NCI-H146 (cell line): ENCODE data around the gene ETAA1.
A peak's percentile ranks its signal among the peaks of the same experiment; 100 is the strongest.

Source experiments
- DNase-seq: peaks from one replicate; lab custom pipeline; 2025; lab: John Stamatoyannopoulos, UW

ETAA1 gene

DNA sequence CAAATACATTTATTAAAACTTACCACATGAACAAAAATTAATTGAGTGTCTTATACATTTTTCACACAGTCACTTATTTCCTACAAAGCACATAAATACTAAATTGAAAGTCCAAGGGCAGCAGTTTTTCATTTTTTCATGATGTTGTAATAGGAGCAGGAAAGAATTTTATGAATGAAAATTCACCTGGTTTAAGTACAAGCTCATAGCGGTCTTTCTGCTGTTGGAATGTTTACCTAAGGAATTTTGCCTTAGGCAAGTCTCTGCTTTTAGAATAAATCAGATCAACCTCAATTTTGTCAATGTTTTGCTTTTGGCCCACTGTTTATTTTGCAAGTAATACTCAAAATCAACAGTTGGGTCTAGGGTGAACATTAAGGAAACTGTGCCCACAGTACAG is 40.0 kb downstream of the ETAA1 start:
- DNase-seq = peak; percentile 44

- DNase-seq = no peak
Observed at GRCh38 chr2:67438337-67438736, 41.2 kb downstream of the ETAA1 start.

- DNase-seq = peak; percentile 5
Observed at GRCh38 chr2:67445652-67446268, 48.6 kb downstream of the ETAA1 start.

DNA sequence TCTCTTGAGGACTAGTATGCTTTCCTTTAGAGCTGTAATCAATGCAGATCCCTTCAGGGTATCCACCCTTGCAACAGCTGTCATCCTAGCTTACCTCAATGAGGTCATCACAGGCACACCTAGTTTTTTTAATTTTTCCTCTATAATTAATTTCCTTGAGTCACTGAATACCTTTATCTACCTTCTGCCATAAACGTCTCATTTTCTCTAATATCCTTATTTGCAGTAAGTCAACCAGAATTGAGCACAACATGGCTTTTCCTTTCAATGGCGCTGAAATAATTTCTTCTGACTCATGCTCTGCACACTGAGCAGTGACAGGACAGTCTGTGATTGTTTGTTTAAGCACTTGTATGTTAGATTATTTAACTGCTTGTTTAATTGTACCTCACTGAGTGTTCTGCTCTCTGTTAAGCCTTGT is 49.4 kb downstream of the ETAA1 start:
- peak; percentile 92 for DNase-seq

DNA sequence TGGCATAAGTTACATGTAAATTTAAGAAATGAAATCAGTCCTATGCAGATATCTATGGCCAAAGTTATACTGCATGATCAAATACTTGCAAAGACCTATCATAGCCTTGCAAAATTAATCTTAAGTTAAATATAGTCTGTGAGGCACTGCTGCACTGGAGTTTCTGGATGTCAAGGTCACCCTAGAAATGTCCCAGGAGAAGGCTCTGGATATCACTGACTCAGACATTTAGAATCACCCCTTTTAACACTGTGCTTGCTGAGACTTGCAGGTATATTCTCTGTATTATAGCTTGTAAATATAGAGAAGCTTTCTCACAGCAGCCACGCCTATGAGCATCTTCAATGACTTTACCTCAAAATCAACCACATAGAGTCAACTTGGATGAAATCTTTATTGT is 51.5 kb downstream of the ETAA1 start:
- DNase-seq = no peak

DNA sequence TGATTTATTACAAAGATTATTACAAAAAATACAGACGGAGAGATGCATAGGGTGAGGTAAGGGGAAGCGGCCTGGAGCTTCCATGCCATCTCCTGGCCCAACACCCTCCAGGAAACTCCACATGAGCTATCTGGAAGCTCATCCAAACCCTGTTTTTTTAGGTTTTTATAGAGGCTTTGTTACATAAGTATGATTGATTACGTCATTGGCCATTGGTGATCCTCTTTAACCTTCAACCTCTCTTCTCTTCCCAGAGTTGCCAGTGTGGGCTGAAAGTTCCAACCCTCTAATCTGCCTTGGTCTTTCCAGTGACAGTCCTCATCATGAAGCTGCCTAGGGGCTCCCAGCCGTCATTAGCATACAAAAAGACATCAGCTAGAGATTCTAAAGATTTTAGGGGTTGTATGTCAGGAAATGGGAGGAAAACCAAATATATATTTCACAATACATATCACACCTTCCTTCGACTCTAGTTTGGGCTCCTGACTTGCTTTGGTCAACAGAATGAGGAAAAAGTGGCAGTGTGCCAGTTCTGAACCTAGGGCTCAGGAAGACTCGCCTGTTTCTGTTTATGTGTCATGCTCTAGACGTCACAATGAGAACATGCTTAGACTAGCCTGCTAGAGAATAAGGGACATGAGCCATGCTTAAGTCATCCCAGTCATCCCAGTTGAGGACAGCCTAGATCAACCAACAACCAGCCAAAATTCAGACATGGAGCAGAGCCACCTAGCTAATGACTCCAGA is 54.1 kb downstream of the ETAA1 start:
- DNase-seq = no peak

DNA sequence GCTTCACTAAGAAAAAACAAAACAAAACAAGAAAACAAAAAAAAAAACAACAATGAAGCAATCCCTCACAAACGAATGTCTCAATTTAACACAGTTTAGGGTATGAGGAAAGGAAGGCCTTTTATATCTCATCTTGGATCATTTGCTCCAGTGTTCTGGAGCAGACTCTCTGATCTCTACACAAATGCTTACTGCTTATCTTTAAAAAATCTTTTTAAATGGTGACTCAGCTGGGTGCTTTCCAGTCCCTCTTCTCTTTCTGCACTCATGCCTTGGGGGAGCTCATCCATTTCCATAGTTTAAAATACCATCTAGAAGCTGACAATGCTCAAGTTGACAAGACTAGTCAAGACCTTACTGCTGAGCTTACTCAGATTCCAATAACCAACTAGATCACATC is 56.2 kb downstream of the ETAA1 start:
- DNase-seq = no peak

GRCh38 chr2:67455219-67456142 is 58.3 kb downstream of the ETAA1 start:
- DNase-seq = peak; percentile 47

DNA sequence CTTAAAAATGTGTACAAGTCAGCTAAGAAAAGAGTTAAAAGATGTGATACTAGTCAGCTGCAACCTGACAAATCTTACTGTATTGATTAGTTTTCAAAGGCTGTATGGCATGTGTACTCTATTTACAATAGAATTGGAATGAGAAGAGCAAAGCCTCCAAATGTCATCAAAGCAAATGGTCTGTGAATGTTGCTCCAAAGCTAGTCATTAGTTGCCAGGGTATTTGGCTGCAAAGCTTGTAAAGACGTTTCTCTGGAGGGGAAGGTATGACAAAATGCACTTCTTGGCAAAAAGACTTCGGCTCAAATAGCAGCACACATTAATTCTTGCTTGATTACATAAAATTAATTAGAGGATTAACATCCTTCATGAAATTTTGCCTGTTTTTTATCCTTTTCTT is 59.3 kb downstream of the ETAA1 start:
- peak; percentile 48 for DNase-seq

DNA sequence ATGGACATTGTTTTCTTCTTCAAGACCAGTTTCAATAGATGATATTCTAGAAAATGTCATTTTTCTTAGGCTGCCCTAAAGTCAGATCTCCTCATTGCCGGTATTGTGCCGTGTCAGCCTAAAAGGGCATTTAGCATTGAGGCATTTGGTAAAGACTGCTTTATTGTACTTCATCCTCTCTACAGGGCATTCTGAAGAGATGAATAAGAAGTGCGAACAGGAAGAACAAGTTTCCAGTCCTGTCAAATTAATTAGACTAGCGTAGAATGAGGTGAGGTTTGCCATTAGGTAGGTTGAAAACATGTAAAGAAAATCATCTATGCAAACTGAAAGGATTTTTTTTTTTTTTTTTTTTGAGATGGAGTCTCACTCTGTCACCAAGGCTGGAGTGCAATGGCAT is 60.6 kb downstream of the ETAA1 start:
- DNase-seq = no peak

GRCh38 chr2:67459761-67460160 is 62.6 kb downstream of the ETAA1 start:
- no peak for DNase-seq
